Activated CD8-positive, alpha-beta T cell treated with anti-CD3 and anti-CD28 coated beads for 36 hours (primary cell): Measurements from ENCODE around the gene RBPMS2. TPM values are rescaled to one million over a fixed set of nuclear protein-coding genes. Genes with fewer than 3 reads are reported as not detected.
"Not testable (repeated sequence)": the region's sequence is repeated elsewhere in the genome, so short reads cannot be mapped to it uniquely, and the experiment has no call there.

Source experiments
- ATAC-seq: fragments of 200-7000 bp; cut with Tn5 transposase; one replicate; pipeline ENCODE4 v1.10.0; 2021; ENCODE audit warnings: mild to moderate bottlenecking, moderate library complexity
- CTCF ChIA-PET: fragments of 350-600 bp; sonication (Branson Sonifier 250); formaldehyde crosslinking; loops from one replicate; lab custom pipeline; 2021; ENCODE audit warnings: antibody characterized with exemption; lab: Charles Lee
- POLR2A ChIA-PET: fragments of 350-600 bp; sonication (Branson Sonifier 250); formaldehyde crosslinking; loops from one replicate; lab custom pipeline; 2021; ENCODE audit warnings: antibody characterized with exemption; lab: Charles Lee
- DNase-seq: peaks from one replicate; pipeline ENCODE4 v3.0.0-alpha.2; 2020
- H3K27ac Mint-ChIP-seq: one replicate; pipeline ENCODE4 v1.8.0; 2021; ENCODE audit warnings: mild to moderate bottlenecking, mixed read lengths
- H3K27me3 Mint-ChIP-seq: one replicate; pipeline ENCODE4 v1.8.0; 2021; ENCODE audit warnings: mixed read lengths
- H3K36me3 Mint-ChIP-seq: one replicate; pipeline ENCODE4 v1.8.0; 2021; ENCODE audit warnings: low read depth, mixed read lengths
- H3K4me1 Mint-ChIP-seq: one replicate; pipeline ENCODE4 v1.8.0; 2021; ENCODE audit warnings: low read depth, mixed read lengths
- H3K4me3 Mint-ChIP-seq: one replicate; pipeline ENCODE4 v1.8.0; 2021; ENCODE audit warnings: mild to moderate bottlenecking, moderate library complexity, mixed read lengths
- H3K9me3 Mint-ChIP-seq: one replicate; pipeline ENCODE4 v1.8.0; 2021; ENCODE audit warnings: mixed read lengths
- CTCF ChIP-seq: fragments of 200-600 bp; IDR thresholded peaks from one replicate; pipeline ENCODE4 v1.8.0; 2022; ENCODE audit warnings: antibody characterized with exemption, mild to moderate bottlenecking
- intact Hi-C: fragments of 100-400 bp; cut with micrococcal nuclease; formaldehyde crosslinking; loops from one replicate; pipeline ENCODE4 v1.10.0; 2022
- total RNA-seq, 2 experiments: library from RNA; stranded (reverse); gene quantifications; one replicate each; pipeline ENCODE4 v1.2.3, GENCODE V29; 2021

The RBPMS2 gene
- total RNA-seq, result not detected

- no peaks in the 10 kb centered on the region for H3K9me3 Mint-ChIP-seq
- no peaks in the 10 kb centered on the region for H3K36me3 Mint-ChIP-seq
Measured at GRCh38 chr15:64775551-64776401, at the start of gene RBPMS2. Gene RBPMS2 (minus strand): TSS chr15:64775589. CDS start chr15:64775319, 270 bp downstream.

GRCh38 chr15:64824929-64825430 lies 49.6 kb upstream of the RBPMS2 start:
- peak overlapping the region; percentile 93 for H3K4me3 Mint-ChIP-seq
- peak; percentile 11 for ATAC-seq
- H3K9me3 Mint-ChIP-seq, result no peaks in the 10 kb centered on the region
- peaks cover 5% of the 10 kb centered on the region for H3K27me3 Mint-ChIP-seq
- peak; percentile 43 for DNase-seq
- TF ChIP-seq CTCF, result no peak
- ChIA-PET CTCF (interaction anchor here (2.8 kb wide), 1 partner anchor 11 kb away, joined by 19 read pairs; no protein-coding TSS in a partner anchor), POLR2A (interaction anchor here (0.9 to 2.3 kb wide), 4 partner anchors 11 to 120 kb away, joined by 3 to 11 read pairs (median 4); no protein-coding TSS in a partner anchor)
- H3K4me1 Mint-ChIP-seq, result peaks cover 16% of the 10 kb centered on the region
- peak overlapping the region; percentile 36 for H3K27ac Mint-ChIP-seq
- intact Hi-C loops, result loop anchor here (5.0 kb wide), 1 partner anchor 67 kb away; no protein-coding TSS in a partner anchor
- peaks cover 15% of the 10 kb centered on the region for H3K36me3 Mint-ChIP-seq

More at GRCh38 chr15:64775551-64776401, at the start of gene RBPMS2:
- ATAC-seq (peak; percentile 58), DNase-seq (peak; percentile 8)
- Mint-ChIP-seq H3K27ac (no peak within 1 kb of the TSS), H3K27me3 (peaks cover 38% of the 10 kb centered on the region), H3K4me3 (peak within 1 kb of the TSS; percentile 58), H3K4me1 (no peaks in the 10 kb centered on the region)
- POLR2A ChIA-PET, result no interaction called here
- CTCF ChIA-PET, result no interaction called here
- intact Hi-C loops, result no loop called here
- no peak for TF ChIP-seq CTCF

GRCh38 chr15:64816452-64816851 lies 41.1 kb upstream of the RBPMS2 start:
- no peaks in the 10 kb centered on the region for H3K4me1 Mint-ChIP-seq
- H3K9me3 Mint-ChIP-seq, result no peaks in the 10 kb centered on the region
- peaks cover 6% of the 10 kb centered on the region for H3K36me3 Mint-ChIP-seq
- no peak for ATAC-seq
- CTCF ChIA-PET, result interaction anchor here (1.1 to 1.7 kb wide), 2 partner anchors 19 to 89 kb away, joined by 4 to 5 read pairs; no protein-coding TSS in a partner anchor
- no peak overlapping the region for H3K27ac Mint-ChIP-seq
- H3K4me3 Mint-ChIP-seq, result no peak overlapping the region
- POLR2A ChIA-PET, result no interaction called here
- intact Hi-C loops, result no loop called here
- H3K27me3 Mint-ChIP-seq, result no peaks in the 10 kb centered on the region
- TF ChIP-seq CTCF, result no peak
- DNase-seq, result no peak

- CTCF ChIA-PET, result interaction anchor here (0.8 to 1.7 kb wide), 3 partner anchors 21 to 128 kb away, joined by 3 to 5 read pairs (median 4); no protein-coding TSS in a partner anchor
- POLR2A ChIA-PET, DNase-seq, H3K36me3 Mint-ChIP-seq, H3K4me1 Mint-ChIP-seq, H3K9me3 Mint-ChIP-seq, ATAC-seq, H3K4me3 Mint-ChIP-seq, H3K27ac Mint-ChIP-seq, H3K27me3 Mint-ChIP-seq: not testable (repeated sequence)
- intact Hi-C loops, result loop anchor here (5.0 kb wide), 1 partner anchor 83 kb away; no protein-coding TSS in a partner anchor
Measured at GRCh38 chr15:64814965-64815364, 39.6 kb upstream of the RBPMS2 start.

GRCh38 chr15:64814283-64814682 lies 38.9 kb upstream of the RBPMS2 start:
- not testable (repeated sequence) for H3K27me3 Mint-ChIP-seq

More at GRCh38 chr15:64814283-64814682, 38.9 kb upstream of the RBPMS2 start:
- H3K4me3 Mint-ChIP-seq, H3K9me3 Mint-ChIP-seq, H3K36me3 Mint-ChIP-seq, POLR2A ChIA-PET, H3K27ac Mint-ChIP-seq, DNase-seq, H3K4me1 Mint-ChIP-seq, ATAC-seq: not testable (repeated sequence)
- intact Hi-C loops, result loop anchor here (5.0 kb wide), 1 partner anchor 82 kb away; no protein-coding TSS in a partner anchor
- CTCF ChIA-PET, result interaction anchor here (0.9 to 1.6 kb wide), 2 partner anchors 64 to 87 kb away, joined by 4 read pairs; no protein-coding TSS in a partner anchor
